Measurements from ENCODE around the gene DENND4C. TPM values are rescaled to one million over a fixed set of nuclear protein-coding genes. Genes with fewer than 3 reads are reported as not detected.

Gene DENND4C
- total RNA-seq, 1 experiment from 2014 or later: 26.6 TPM

GRCh38 chr9:19252174-19252884, 21.8 kb downstream of the DENND4C start:
- no CpG with 5 or more reads among the region's 7 CpGs for WGBS (ENCODE audit: extremely low coverage, insufficient read length, low lambda C conversion rate)
- Histone ChIP-seq H4K20me1 (ENCODE audit: control insufficient read depth, insufficient read depth, insufficient read length) (no peaks in the 10 kb centered on the region), H3K9me3 (ENCODE audit: control insufficient read depth, low read depth, low read length) (no peaks in the 10 kb centered on the region)

More at GRCh38 chr9:19252174-19252884, 21.8 kb downstream of the DENND4C start:
- no peak for TF ChIP-seq CTCF (conservative IDR thresholded peaks at IDR 0.05)
- H3T11ph ChIP-seq (ENCODE audit: low read length): no peak overlapping the region
- no peaks in the 10 kb centered on the region for H3K23me2 ChIP-seq (ENCODE audit: insufficient read length, low read depth, low read length, poor library complexity, severe bottlenecking)
- DNase-seq: no peak
- no peak overlapping the region for H3K23ac ChIP-seq (ENCODE audit: insufficient read length, low read depth, low read length)
- H3K4me1 ChIP-seq (ENCODE audit: insufficient read depth, low read length): peaks cover 3% of the 10 kb centered on the region; the same call in 1 of the 2 replicates
- no peak overlapping the region for H2AFZ ChIP-seq (ENCODE audit: low read length)
- H3K27me3 ChIP-seq (ENCODE audit: insufficient read depth, low read length): no peaks in the 10 kb centered on the region
- H2BK5ac ChIP-seq (ENCODE audit: insufficient read length, low read length): no peak overlapping the region
- Mint-ChIP-seq H3K27ac (peak overlapping the region; percentile 71 to 99 (median 92); a peak in 6 of 7 replicates), H3K9me3 (no peaks in the 10 kb centered on the region), H3K4me1 (peaks cover 46 to 47% of the 10 kb centered on the region in 2 experiments), H3K36me3 (ENCODE audit: insufficient read depth in 1 of 3, low read depth in 3 of 3) (peaks cover 0 to 10% (median 5%) of the 10 kb centered on the region in 3 experiments; a peak in 4 of 7 replicates), H3K4me3 (peak overlapping the region; percentile 36 to 39; a peak in 4 of 5 replicates), H3K27me3 (ENCODE audit: low read depth) (no peaks in the 10 kb centered on the region)
- no peak overlapping the region for H4K8ac ChIP-seq (replicated peaks; ENCODE audit: insufficient read length, low read depth, low read length)
- peaks cover 5% of the 10 kb centered on the region for H3K79me1 ChIP-seq (ENCODE audit: insufficient read depth, low read depth, low read length, poor library complexity, severe bottlenecking)
- no peak overlapping the region for H3K14ac ChIP-seq (ENCODE audit: insufficient read depth, low read length)
- H3K27ac ChIP-seq (ENCODE audit: insufficient read length, low read depth, low read length): no peak overlapping the region
- H4K91ac ChIP-seq (ENCODE audit: insufficient read length, low read depth, low read length): no peak overlapping the region
- H2BK12ac ChIP-seq (ENCODE audit: insufficient read length, low read depth, low read length): no peak overlapping the region
- no peak overlapping the region for H3K18ac ChIP-seq (ENCODE audit: insufficient read length, low read depth, low read length)
- no peak overlapping the region for H3K4me2 ChIP-seq (ENCODE audit: insufficient read depth, insufficient read length, low read length)
- H2AK5ac ChIP-seq (ENCODE audit: insufficient read length, low read length): no peak overlapping the region
- no peak overlapping the region for H3K56ac ChIP-seq (ENCODE audit: insufficient read length, low read depth, low read length)
- no peak overlapping the region for H2BK120ac ChIP-seq (ENCODE audit: low read depth, low read length, poor library complexity, severe bottlenecking)
- H2BK20ac ChIP-seq (ENCODE audit: low read depth, low read length, poor library complexity, severe bottlenecking): no peak overlapping the region
- H4K5ac ChIP-seq (ENCODE audit: insufficient read length, low read depth, low read length): no peak overlapping the region
- H3K79me2 ChIP-seq (ENCODE audit: insufficient read depth, low read length): peaks cover 6% of the 10 kb centered on the region; the same call in 1 of the 2 replicates
- no peak overlapping the region for H3K9ac ChIP-seq (ENCODE audit: extremely low read depth, insufficient read length, low read length)
- no peak overlapping the region for H3K4ac ChIP-seq (ENCODE audit: low read depth, low read length)
- no peak overlapping the region for H2BK15ac ChIP-seq (ENCODE audit: low read depth, low read length)

Measured in H9 (cell line).